Measurements from ENCODE around the gene CEP72. TPM values are rescaled to one million over a fixed set of nuclear protein-coding genes. Genes with fewer than 3 reads are reported as not detected.

The CEP72 gene
- total RNA-seq, 1 donor from 2014 or later, result 32.4 TPM

GRCh38 chr5:665541-665955, 53.4 kb downstream of the CEP72 start:
- no peak for DNase-seq (ENCODE audit: low spot score)
- no peaks in the 10 kb centered on the region for H3K9me3 Mint-ChIP-seq
- H3K36me3 Mint-ChIP-seq (ENCODE audit: low read depth), result peaks cover 10% of the 10 kb centered on the region
- no peak overlapping the region for H3K27ac Mint-ChIP-seq
- no peaks in the 10 kb centered on the region for H3K27me3 Mint-ChIP-seq (ENCODE audit: insufficient read depth)
- H3K4me3 Mint-ChIP-seq, result no peak overlapping the region
- no peaks in the 10 kb centered on the region for H3K4me1 Mint-ChIP-seq (ENCODE audit: low read depth)
- intact Hi-C loops (cut with micrococcal nuclease), result no loop called here

- Mint-ChIP-seq H3K27ac (no peak overlapping the region), H3K4me1 (ENCODE audit: low read depth) (no peaks in the 10 kb centered on the region), H3K9me3 (no peaks in the 10 kb centered on the region), H3K27me3 (ENCODE audit: insufficient read depth) (no peaks in the 10 kb centered on the region), H3K4me3 (no peak overlapping the region), H3K36me3 (ENCODE audit: low read depth) (peaks cover 8% of the 10 kb centered on the region)
- no peak for DNase-seq (ENCODE audit: low spot score)
- intact Hi-C loops (cut with micrococcal nuclease), result no loop called here
Measured at GRCh38 chr5:665956-666711, 54.0 kb downstream of the CEP72 start.

- peak overlapping the region; percentile 18 for H3K27ac Mint-ChIP-seq
- no peak for DNase-seq (ENCODE audit: low spot score)
- H3K4me3 Mint-ChIP-seq, result no peak overlapping the region
- peaks cover 7% of the 10 kb centered on the region for H3K36me3 Mint-ChIP-seq (ENCODE audit: low read depth)
- peaks cover 3% of the 10 kb centered on the region for H3K27me3 Mint-ChIP-seq (ENCODE audit: insufficient read depth)
- H3K4me1 Mint-ChIP-seq (ENCODE audit: low read depth), result no peaks in the 10 kb centered on the region
- intact Hi-C loops (cut with micrococcal nuclease), result no loop called here
- H3K9me3 Mint-ChIP-seq, result no peaks in the 10 kb centered on the region
Measured at GRCh38 chr5:666816-667498, 54.8 kb downstream of the CEP72 start.

- no peak for DNase-seq (ENCODE audit: low spot score)
- H3K4me1 Mint-ChIP-seq (ENCODE audit: low read depth), result no peaks in the 10 kb centered on the region
- peaks cover 3% of the 10 kb centered on the region for H3K27me3 Mint-ChIP-seq (ENCODE audit: insufficient read depth)
Measured at GRCh38 chr5:668283-668995, 56.3 kb downstream of the CEP72 start.

GRCh38 chr5:669111-669841, 57.1 kb downstream of the CEP72 start:
- no peak overlapping the region for H3K4me3 Mint-ChIP-seq
- H3K9me3 Mint-ChIP-seq, result no peaks in the 10 kb centered on the region
- H3K36me3 Mint-ChIP-seq (ENCODE audit: low read depth), result peaks cover 7% of the 10 kb centered on the region
- H3K27ac Mint-ChIP-seq, result no peak overlapping the region
- H3K4me1 Mint-ChIP-seq (ENCODE audit: low read depth), result no peaks in the 10 kb centered on the region
- peak; percentile 26 for DNase-seq (ENCODE audit: low spot score)
- H3K27me3 Mint-ChIP-seq (ENCODE audit: insufficient read depth), result peaks cover 3% of the 10 kb centered on the region
- intact Hi-C loops (cut with micrococcal nuclease), result no loop called here

More at GRCh38 chr5:668283-668995, 56.3 kb downstream of the CEP72 start:
- intact Hi-C loops (cut with micrococcal nuclease), result no loop called here
- peaks cover 7% of the 10 kb centered on the region for H3K36me3 Mint-ChIP-seq (ENCODE audit: low read depth)
- no peak overlapping the region for H3K4me3 Mint-ChIP-seq
- no peaks in the 10 kb centered on the region for H3K9me3 Mint-ChIP-seq
- H3K27ac Mint-ChIP-seq, result no peak overlapping the region

- no peak for DNase-seq (ENCODE audit: low spot score)
- no peak overlapping the region for H3K4me3 Mint-ChIP-seq
- H3K4me1 Mint-ChIP-seq (ENCODE audit: low read depth), result no peaks in the 10 kb centered on the region
- peaks cover 7% of the 10 kb centered on the region for H3K36me3 Mint-ChIP-seq (ENCODE audit: low read depth)
- peaks cover 3% of the 10 kb centered on the region for H3K27me3 Mint-ChIP-seq (ENCODE audit: insufficient read depth)
- intact Hi-C loops (cut with micrococcal nuclease), result loop anchor here (2.0 kb wide), 1 partner anchor 233 kb away; no protein-coding TSS in a partner anchor
- no peaks in the 10 kb centered on the region for H3K9me3 Mint-ChIP-seq
- no peak overlapping the region for H3K27ac Mint-ChIP-seq
Measured at GRCh38 chr5:669842-670395, 57.8 kb downstream of the CEP72 start.

GRCh38 chr5:670396-671270, 58.5 kb downstream of the CEP72 start:
- intact Hi-C loops (cut with micrococcal nuclease), result loop anchor here (2.0 kb wide), 1 partner anchor 232 kb away; no protein-coding TSS in a partner anchor
- no peak for DNase-seq (ENCODE audit: low spot score)
- no peak overlapping the region for H3K27ac Mint-ChIP-seq
- H3K9me3 Mint-ChIP-seq, result no peaks in the 10 kb centered on the region
- peaks cover 7% of the 10 kb centered on the region for H3K36me3 Mint-ChIP-seq (ENCODE audit: low read depth)
- H3K4me3 Mint-ChIP-seq, result no peak overlapping the region
- H3K27me3 Mint-ChIP-seq (ENCODE audit: insufficient read depth), result peaks cover 3% of the 10 kb centered on the region
- no peaks in the 10 kb centered on the region for H3K4me1 Mint-ChIP-seq (ENCODE audit: low read depth)

- intact Hi-C loops (cut with micrococcal nuclease), result loop anchor here (2.0 kb wide), 1 partner anchor 231 kb away; no protein-coding TSS in a partner anchor
- peaks cover 3% of the 10 kb centered on the region for H3K27me3 Mint-ChIP-seq (ENCODE audit: insufficient read depth)
- H3K4me1 Mint-ChIP-seq (ENCODE audit: low read depth), result no peaks in the 10 kb centered on the region
- peaks cover 7% of the 10 kb centered on the region for H3K36me3 Mint-ChIP-seq (ENCODE audit: low read depth)
- no peak overlapping the region for H3K27ac Mint-ChIP-seq
- peak; percentile 35 for DNase-seq (ENCODE audit: low spot score)
- no peak overlapping the region for H3K4me3 Mint-ChIP-seq
- H3K9me3 Mint-ChIP-seq, result no peaks in the 10 kb centered on the region
Measured at GRCh38 chr5:671459-672328, 59.6 kb downstream of the CEP72 start.

- Mint-ChIP-seq H3K9me3 (no peaks in the 10 kb centered on the region), H3K27me3 (ENCODE audit: insufficient read depth) (peaks cover 3% of the 10 kb centered on the region), H3K4me3 (no peak overlapping the region), H3K27ac (no peak overlapping the region), H3K4me1 (ENCODE audit: low read depth) (no peaks in the 10 kb centered on the region), H3K36me3 (ENCODE audit: low read depth) (peaks cover 1% of the 10 kb centered on the region)
- no peak for DNase-seq (ENCODE audit: low spot score)
- intact Hi-C loops (cut with micrococcal nuclease), result no loop called here
Measured at GRCh38 chr5:672329-673160, 60.4 kb downstream of the CEP72 start.

GRCh38 chr5:673161-673830, 61.2 kb downstream of the CEP72 start:
- no peak for DNase-seq (ENCODE audit: low spot score)
- Mint-ChIP-seq H3K4me3 (no peak overlapping the region), H3K27ac (no peak overlapping the region), H3K4me1 (ENCODE audit: low read depth) (no peaks in the 10 kb centered on the region), H3K36me3 (ENCODE audit: low read depth) (no peaks in the 10 kb centered on the region), H3K9me3 (no peaks in the 10 kb centered on the region), H3K27me3 (ENCODE audit: insufficient read depth) (peaks cover 3% of the 10 kb centered on the region)
- intact Hi-C loops (cut with micrococcal nuclease), result no loop called here

All from activated T-helper 1 cell treated with anti-CD3 and anti-CD28 coated beads, Interleukin-12 subunit alpha, Interleukin-12 subunit beta, Interleukin-2, Interleukin-4 antibody, amounts not matched to agents 30 ng/mL and 10 ng/mL and 1 ng/mL, durations not matched to agents 14 hours and 24 hours and 36 hours (primary cell).